K562 (cell line): Measurements from ENCODE around the gene CNTF. TPM values are rescaled to one million over a fixed set of nuclear protein-coding genes. Genes with fewer than 3 reads are reported as not detected.
A peak's percentile ranks its signal among the peaks of the same experiment; 100 is the strongest.

Source experiments
- BHLHE40 ChIP-seq: IDR thresholded peaks from 2 replicates; pipeline ENCODE4 v1.6.1; 2011; ENCODE audit warnings: low read length, improper control_type of control experiment
- CEBPG ChIP-seq, 3 experiments: fragments of 200-800 bp in 1 of 3; sonication (Bioruptor generic) in 1 of 3; sonication (generic) in 1 of 3; formaldehyde crosslinking in 1 of 3; IDR thresholded peaks in 2 of 3; conservative IDR thresholded peaks in 1 of 3; 2 replicates each; pipeline versions ENCODE4 v1.6.1 to v1.8.0; 2016 to 2022; ENCODE audit warnings: missing compliant biosample characterization in 2 of 3, missing genetic modification characterization in 2 of 3, mild to moderate bottlenecking in 1 of 3, missing genetic modification reagents in 1 of 3
- NELFE ChIP-seq: IDR thresholded peaks from 2 replicates; pipeline ENCODE4 v1.6.1; 2011; ENCODE audit warnings: mild to moderate bottlenecking; ENCODE audit not compliant: insufficient read depth, insufficient read length
- NRF1 ChIP-seq, 2 experiments: fragments of 450-650 bp; IDR thresholded peaks in 1 of 2; conservative IDR thresholded peaks in 1 of 2; 2 replicates each; pipeline ENCODE4 v1.6.1; 2014; ENCODE audit warnings: mild to moderate bottlenecking in 2 of 2
- PCBP2 ChIP-seq: fragments of 200-400 bp; formaldehyde crosslinking; IDR thresholded peaks from 2 replicates; pipeline ENCODE4 v1.6.1; 2018; ENCODE audit warnings: low read length, low read depth, mild to moderate bottlenecking, moderate library complexity; ENCODE audit not compliant: poor library complexity, severe bottlenecking
- SMAD1 ChIP-seq: fragments of 150-350 bp; IDR thresholded peaks from 2 replicates; pipeline ENCODE4 v1.6.1; 2014; ENCODE audit warnings: low read length, low read depth; ENCODE audit not compliant: partially characterized antibody
- SUPT5H ChIP-seq: fragments of 450-650 bp; IDR thresholded peaks from 2 replicates; pipeline ENCODE4 v1.6.1; 2016
- polyA plus RNA-seq, 8 experiments: library from polyadenylated mRNA; depleted of rRNA in 4 of 8; stranded (reverse) in 5 of 8; unstranded in 3 of 8; fragments of >200 nt; fragmentation: Nextera tagmentation in 2 of 8; fragmentation: Illumina TruSeq in 1 of 8; extraction: Ambion mirVana in 2 of 8; extraction: Trizol in 1 of 8; gene quantifications; 2 replicates each; pipeline versions ENCODE4 v1.2.1 to v1.2.3, GENCODE V29; 2011 to 2014; ENCODE audit warnings: inconsistent platforms in 1 of 8, missing spikeins in 1 of 8
- total RNA-seq, 7 experiments: library from RNA; depleted of rRNA in 6 of 7; stranded (reverse); fragments of >200 nt in 6 of 7; fragmentation: Illumina TruSeq in 2 of 7; extraction: Trizol in 2 of 7; gene quantifications; 2 replicates each; pipeline versions ENCODE4 v1.2.1 to v1.2.3, GENCODE V29; 2011 to 2021; ENCODE audit warnings: low replicate concordance in 1 of 7
- TF ChIP-seq, protein P1 (sequence below): fragments of 450-650 bp; formaldehyde crosslinking; IDR thresholded peaks from 2 replicates; pipeline ENCODE4 v1.4.0; 2022; ENCODE audit warnings: missing genetic modification characterization
- TF ChIP-seq, protein P2 (sequence below): fragments of 250-450 bp; sonication (Bioruptor Pico); IDR thresholded peaks from 2 replicates; pipeline ENCODE4 v1.5.0; 2021
- TF ChIP-seq, protein P3 (sequence below): fragments of 450-650 bp; formaldehyde crosslinking; IDR thresholded peaks from 2 replicates; pipeline ENCODE4 v1.4.0; 2020; ENCODE audit warnings: mild to moderate bottlenecking, moderate library complexity
- TF ChIP-seq, protein P4 (sequence below): fragments of 200-800 bp; sonication (Bioruptor generic); IDR thresholded peaks from 2 replicates; pipeline ENCODE4 v1.6.1; 2017; ENCODE audit warnings: missing genetic modification characterization, missing compliant biosample characterization
- TF ChIP-seq, protein P5 (sequence below), 2 experiments: fragments of 450-650 bp; formaldehyde crosslinking in 1 of 2; IDR thresholded peaks; 2 replicates each; pipeline versions ENCODE4 v1.4.0 to v1.6.1; 2014 to 2020; ENCODE audit warnings: mild to moderate bottlenecking in 2 of 2, borderline replicate concordance in 1 of 2, low read depth in 1 of 2

Gene CNTF
- total and polyA plus RNA-seq, 9 of the 15 experiments (the other 6 are each of a cell fraction or from before 2014, with no cell fraction given) = 0.17 to 5.0 (median 2.3) TPM

DNA sequence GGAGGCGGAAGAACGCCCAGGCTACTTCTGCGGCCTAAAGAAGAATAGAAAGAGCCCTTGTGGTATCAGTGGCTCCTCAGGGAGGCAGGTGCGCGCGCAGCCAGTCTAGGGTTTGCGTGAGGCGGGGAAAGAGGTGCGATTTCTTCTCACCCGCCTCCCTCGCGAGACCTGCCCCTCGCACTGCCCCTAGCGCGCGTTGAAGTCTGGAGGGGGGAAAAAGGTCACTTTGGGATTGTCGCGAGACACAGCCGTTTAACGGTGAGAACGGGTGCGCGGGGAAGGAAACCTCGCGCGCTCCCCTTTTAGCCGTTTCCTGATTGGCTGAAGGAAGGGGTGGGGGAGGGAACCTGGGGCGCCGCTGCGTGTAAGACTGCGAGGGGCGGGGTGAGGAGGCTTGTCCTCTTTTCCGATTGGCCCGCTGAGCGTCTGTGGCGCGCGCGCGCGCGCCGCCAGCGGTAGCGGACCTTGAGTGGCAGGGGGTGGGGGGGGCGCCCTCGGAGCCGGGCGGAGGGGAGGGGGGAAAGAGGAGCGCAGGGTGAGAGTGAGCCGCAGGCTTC, 43.8 kb upstream of the CNTF start, which contains the start of gene ZFP91 (continued):
- TF ChIP-seq PCBP2 (no peak), SUPT5H (peak; percentile 87), CEBPG (CRISPR knock-in tag; IDR thresholded peaks at IDR 0.05) (no peak), CEBPG (tag; conservative IDR thresholded peaks at IDR 0.05 in 1 of 2, IDR thresholded peaks at IDR 0.05 in 1 of 2) (no peak), NRF1 (conservative IDR thresholded peaks at IDR 0.05 in 1 of 2, IDR thresholded peaks at IDR 0.05 in 1 of 2) (no peak), BHLHE40 (no peak), SMAD1 (peak; percentile 70), NELFE (no peak)
- TF ChIP-seq, protein P1, sequence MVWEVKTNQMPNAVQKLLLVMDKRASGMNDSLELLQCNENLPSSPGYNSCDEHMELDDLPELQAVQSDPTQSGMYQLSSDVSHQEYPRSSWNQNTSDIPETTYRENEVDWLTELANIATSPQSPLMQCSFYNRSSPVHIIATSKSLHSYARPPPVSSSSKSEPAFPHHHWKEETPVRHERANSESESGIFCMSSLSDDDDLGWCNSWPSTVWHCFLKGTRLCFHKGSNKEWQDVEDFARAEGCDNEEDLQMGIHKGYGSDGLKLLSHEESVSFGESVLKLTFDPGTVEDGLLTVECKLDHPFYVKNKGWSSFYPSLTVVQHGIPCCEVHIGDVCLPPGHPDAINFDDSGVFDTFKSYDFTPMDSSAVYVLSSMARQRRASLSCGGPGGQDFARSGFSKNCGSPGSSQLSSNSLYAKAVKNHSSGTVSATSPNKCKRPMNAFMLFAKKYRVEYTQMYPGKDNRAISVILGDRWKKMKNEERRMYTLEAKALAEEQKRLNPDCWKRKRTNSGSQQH (CRISPR knock-in tag) = no peak
- TF ChIP-seq, protein P2, sequence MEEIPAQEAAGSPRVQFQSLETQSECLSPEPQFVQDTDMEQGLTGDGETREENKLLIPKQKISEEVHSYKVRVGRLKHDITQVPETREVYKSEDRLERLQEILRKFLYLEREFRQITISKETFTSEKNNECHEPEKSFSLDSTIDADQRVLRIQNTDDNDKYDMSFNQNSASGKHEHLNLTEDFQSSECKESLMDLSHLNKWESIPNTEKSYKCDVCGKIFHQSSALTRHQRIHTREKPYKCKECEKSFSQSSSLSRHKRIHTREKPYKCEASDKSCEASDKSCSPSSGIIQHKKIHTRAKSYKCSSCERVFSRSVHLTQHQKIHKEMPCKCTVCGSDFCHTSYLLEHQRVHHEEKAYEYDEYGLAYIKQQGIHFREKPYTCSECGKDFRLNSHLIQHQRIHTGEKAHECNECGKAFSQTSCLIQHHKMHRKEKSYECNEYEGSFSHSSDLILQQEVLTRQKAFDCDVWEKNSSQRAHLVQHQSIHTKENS (CRISPR knock-in tag) = no peak
- TF ChIP-seq, protein P3, sequence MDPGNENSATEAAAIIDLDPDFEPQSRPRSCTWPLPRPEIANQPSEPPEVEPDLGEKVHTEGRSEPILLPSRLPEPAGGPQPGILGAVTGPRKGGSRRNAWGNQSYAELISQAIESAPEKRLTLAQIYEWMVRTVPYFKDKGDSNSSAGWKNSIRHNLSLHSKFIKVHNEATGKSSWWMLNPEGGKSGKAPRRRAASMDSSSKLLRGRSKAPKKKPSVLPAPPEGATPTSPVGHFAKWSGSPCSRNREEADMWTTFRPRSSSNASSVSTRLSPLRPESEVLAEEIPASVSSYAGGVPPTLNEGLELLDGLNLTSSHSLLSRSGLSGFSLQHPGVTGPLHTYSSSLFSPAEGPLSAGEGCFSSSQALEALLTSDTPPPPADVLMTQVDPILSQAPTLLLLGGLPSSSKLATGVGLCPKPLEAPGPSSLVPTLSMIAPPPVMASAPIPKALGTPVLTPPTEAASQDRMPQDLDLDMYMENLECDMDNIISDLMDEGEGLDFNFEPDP (CRISPR knock-in tag) = no peak
- TF ChIP-seq, protein P4, sequence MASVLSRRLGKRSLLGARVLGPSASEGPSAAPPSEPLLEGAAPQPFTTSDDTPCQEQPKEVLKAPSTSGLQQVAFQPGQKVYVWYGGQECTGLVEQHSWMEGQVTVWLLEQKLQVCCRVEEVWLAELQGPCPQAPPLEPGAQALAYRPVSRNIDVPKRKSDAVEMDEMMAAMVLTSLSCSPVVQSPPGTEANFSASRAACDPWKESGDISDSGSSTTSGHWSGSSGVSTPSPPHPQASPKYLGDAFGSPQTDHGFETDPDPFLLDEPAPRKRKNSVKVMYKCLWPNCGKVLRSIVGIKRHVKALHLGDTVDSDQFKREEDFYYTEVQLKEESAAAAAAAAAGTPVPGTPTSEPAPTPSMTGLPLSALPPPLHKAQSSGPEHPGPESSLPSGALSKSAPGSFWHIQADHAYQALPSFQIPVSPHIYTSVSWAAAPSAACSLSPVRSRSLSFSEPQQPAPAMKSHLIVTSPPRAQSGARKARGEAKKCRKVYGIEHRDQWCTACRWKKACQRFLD = no peak; the same call in 1 of the 2 replicates
- TF ChIP-seq, protein P5, sequence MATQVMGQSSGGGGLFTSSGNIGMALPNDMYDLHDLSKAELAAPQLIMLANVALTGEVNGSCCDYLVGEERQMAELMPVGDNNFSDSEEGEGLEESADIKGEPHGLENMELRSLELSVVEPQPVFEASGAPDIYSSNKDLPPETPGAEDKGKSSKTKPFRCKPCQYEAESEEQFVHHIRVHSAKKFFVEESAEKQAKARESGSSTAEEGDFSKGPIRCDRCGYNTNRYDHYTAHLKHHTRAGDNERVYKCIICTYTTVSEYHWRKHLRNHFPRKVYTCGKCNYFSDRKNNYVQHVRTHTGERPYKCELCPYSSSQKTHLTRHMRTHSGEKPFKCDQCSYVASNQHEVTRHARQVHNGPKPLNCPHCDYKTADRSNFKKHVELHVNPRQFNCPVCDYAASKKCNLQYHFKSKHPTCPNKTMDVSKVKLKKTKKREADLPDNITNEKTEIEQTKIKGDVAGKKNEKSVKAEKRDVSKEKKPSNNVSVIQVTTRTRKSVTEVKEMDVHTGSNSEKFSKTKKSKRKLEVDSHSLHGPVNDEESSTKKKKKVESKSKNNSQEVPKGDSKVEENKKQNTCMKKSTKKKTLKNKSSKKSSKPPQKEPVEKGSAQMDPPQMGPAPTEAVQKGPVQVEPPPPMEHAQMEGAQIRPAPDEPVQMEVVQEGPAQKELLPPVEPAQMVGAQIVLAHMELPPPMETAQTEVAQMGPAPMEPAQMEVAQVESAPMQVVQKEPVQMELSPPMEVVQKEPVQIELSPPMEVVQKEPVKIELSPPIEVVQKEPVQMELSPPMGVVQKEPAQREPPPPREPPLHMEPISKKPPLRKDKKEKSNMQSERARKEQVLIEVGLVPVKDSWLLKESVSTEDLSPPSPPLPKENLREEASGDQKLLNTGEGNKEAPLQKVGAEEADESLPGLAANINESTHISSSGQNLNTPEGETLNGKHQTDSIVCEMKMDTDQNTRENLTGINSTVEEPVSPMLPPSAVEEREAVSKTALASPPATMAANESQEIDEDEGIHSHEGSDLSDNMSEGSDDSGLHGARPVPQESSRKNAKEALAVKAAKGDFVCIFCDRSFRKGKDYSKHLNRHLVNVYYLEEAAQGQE (IDR thresholded peaks at IDR 0.05; ENCODE audit: borderline replicate concordance) = no peak
- TF ChIP-seq, protein P5 (CRISPR knock-in tag; IDR thresholded peaks at IDR 0.05; ENCODE audit: low read depth) = 0 out of 2 replicates have a peak, but pooled peaks have one; percentile 68
